GM12801 (cell line): ENCODE measurements around the gene COL27A1.

ENCODE experiments used
- TF ChIP-seq, protein P1 (sequence below): IDR thresholded peaks from one replicate; pipeline ENCODE4 v1.5.1; 2011; ENCODE audit warnings: control low read depth; ENCODE audit not compliant: insufficient read length; ENCODE audit errors: extremely low read depth

COL27A1 gene

GRCh38 chr9:114165407-114166102, 10.2 kb downstream of the COL27A1 start:
- TF ChIP-seq, protein P1, sequence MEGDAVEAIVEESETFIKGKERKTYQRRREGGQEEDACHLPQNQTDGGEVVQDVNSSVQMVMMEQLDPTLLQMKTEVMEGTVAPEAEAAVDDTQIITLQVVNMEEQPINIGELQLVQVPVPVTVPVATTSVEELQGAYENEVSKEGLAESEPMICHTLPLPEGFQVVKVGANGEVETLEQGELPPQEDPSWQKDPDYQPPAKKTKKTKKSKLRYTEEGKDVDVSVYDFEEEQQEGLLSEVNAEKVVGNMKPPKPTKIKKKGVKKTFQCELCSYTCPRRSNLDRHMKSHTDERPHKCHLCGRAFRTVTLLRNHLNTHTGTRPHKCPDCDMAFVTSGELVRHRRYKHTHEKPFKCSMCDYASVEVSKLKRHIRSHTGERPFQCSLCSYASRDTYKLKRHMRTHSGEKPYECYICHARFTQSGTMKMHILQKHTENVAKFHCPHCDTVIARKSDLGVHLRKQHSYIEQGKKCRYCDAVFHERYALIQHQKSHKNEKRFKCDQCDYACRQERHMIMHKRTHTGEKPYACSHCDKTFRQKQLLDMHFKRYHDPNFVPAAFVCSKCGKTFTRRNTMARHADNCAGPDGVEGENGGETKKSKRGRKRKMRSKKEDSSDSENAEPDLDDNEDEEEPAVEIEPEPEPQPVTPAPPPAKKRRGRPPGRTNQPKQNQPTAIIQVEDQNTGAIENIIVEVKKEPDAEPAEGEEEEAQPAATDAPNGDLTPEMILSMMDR, result no peak

- TF ChIP-seq, protein P1, result no peak
Observed at GRCh38 chr9:114166103-114166470, 10.8 kb downstream of the COL27A1 start.

DNA sequence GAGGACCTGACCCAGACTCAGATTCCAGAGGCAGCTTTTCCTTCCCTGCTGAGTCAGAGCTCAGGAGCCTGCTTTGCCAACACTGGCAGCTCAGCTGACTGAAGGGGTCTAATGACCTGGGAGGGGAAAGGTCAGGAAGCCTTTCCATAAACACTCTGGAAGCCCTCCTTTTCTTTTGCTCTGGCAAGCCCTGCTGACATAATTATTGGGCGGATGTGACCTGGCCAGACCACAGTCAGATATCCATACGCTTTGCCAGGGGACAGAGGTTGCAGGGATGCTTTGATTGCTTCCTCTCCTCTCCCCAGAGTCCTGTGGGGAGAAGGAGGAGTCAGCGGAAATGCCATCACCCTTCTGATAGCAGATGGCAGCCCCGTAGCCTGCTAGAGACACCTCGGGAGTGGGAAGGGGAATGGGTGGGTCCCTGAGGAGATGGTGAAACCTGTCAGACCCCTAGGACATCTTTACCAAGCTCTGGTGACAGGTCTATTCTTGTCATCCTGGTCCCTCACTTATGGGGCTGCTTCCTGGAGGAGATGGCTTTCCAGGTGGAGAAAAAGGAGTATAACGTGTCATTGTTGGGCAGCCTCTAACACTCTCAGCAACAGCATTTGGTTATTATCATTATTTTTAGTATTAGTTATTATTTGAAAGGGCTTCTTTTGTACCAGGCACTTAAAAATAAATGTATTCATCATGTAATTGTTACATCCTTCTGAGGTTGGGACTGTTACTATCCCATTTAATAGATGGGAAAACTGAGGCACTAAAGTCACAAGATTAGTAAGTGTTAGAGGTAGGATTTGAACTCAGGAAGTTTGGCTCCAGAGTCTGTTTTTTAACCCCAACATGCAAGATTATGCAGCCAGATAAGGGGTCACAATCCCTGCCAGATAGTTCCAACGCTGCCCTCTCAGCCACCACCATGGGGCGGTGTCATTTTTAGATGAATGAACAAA, 11.6 kb downstream of the COL27A1 start:
- TF ChIP-seq, protein P1, result no peak

- TF ChIP-seq, protein P1, result no peak
Observed at GRCh38 chr9:114167591-114168091, 12.3 kb downstream of the COL27A1 start.

GRCh38 chr9:114168281-114169028, 13.1 kb downstream of the COL27A1 start:
- TF ChIP-seq, protein P1, result no peak

DNA sequence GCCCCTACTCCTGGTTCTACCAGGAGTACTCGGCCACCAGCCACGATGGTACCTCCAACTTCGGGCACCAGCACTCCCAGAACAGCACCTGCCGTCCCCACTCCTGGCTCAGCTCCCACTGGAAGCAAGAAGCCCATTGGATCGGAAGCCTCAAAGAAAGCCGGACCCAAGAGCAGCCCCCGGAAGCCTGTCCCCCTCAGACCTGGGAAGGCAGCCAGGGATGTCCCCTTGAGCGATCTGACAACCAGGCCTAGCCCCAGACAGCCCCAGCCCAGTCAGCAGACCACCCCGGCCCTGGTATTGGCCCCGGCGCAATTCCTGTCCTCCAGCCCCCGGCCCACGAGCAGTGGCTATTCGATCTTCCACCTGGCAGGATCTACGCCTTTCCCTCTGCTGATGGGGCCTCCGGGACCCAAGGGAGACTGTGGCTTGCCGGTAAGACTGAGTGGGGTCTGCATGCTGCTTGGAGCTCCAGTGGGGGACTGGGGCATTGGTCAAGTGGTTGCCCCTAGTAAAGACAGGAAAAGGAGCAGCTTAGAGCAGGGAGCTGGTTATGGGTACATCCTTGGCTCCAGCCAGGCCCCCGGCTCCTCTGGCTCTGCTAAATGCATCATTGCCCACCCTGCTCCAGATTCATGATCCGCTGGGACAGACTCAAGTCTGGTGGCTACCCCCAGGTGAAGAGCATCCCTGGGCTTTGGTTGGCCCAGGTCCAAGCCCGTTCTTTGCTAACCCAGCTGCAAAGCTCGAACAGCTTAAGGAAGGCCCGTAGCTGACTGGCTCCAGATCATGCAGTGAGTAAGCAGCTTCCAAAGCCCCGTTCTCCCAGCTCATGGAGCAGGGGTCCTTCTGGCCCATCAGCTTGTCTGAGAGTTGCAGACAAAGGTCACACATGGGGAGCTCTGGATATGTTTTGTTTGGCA, 14.0 kb downstream of the COL27A1 start:
- TF ChIP-seq, protein P1, result no peak
